ENCODE data around the gene HOXA11. TPM values are rescaled to one million over a fixed set of nuclear protein-coding genes. Genes with fewer than 3 reads are reported as not detected.
A peak's percentile ranks its signal among the peaks of the same experiment; 100 is the strongest.

HOXA11 gene
- total RNA-seq, 1 experiment from 2014 or later, result 26.6 TPM

- ATAC-seq (no peak), DNase-seq (no peak)
- Histone ChIP-seq H3K9me2 (replicated peaks; ENCODE audit: low read length) (no peaks in the 10 kb centered on the region), H3K9ac (ENCODE audit: low read length) (peak overlapping the region; percentile 90), H3K36me3 (ENCODE audit: low read depth, low read length) (no peaks in the 10 kb centered on the region), H3F3A (ENCODE audit: low read length, unreplicated experiment) (no peaks in the 10 kb centered on the region), H4K20me1 (ENCODE audit: low read length) (no peaks in the 10 kb centered on the region), H3K27me3 (ENCODE audit: low read length) (no peaks in the 10 kb centered on the region), H3K4me3 (ENCODE audit: low read length) (peak overlapping the region; percentile 84), H3K9me3 (ENCODE audit: low read length) (no peaks in the 10 kb centered on the region), H3K27ac (ENCODE audit: low read length) (peak overlapping the region; percentile 97), H3K4me1 (ENCODE audit: insufficient read depth, low read length) (peaks cover 38% of the 10 kb centered on the region), H3K79me2 (ENCODE audit: low read length) (peaks cover 99% of the 10 kb centered on the region), H2AFZ (ENCODE audit: low read length) (no peak overlapping the region), H3K4me2 (ENCODE audit: low read length) (peak overlapping the region; percentile 93)
- BruUV-seq (replicated peaks), result no TSS peak
- no peak for TF ChIP-seq CTCF (conservative IDR thresholded peaks at IDR 0.05; ENCODE audit: low read depth, low read length)
- CTCF ChIA-PET, result no interaction called here
- POLR2A ChIA-PET (ENCODE audit: unreplicated experiment), result interaction anchor here (0.5 to 0.9 kb wide), 6 partner anchors 8 to 1022 kb away, joined by 3 to 7 read pairs (median 4); partner anchors contain the start of gene HOXA11
- intact Hi-C loops (cut with micrococcal nuclease), result loop anchor here (1.0 kb wide), 1 partner anchor 9 kb away; no protein-coding TSS in a partner anchor
Observed at GRCh38 chr7:27176962-27177794, 7.9 kb downstream of the HOXA11 start.

GRCh38 chr7:27176524-27176845 is 8.5 kb downstream of the HOXA11 start:
- peak overlapping the region; percentile 90 for H3K9ac ChIP-seq (ENCODE audit: low read length)
- CTCF ChIA-PET, result no interaction called here
- TF ChIP-seq EZH2 (IDR thresholded peaks at IDR 0.05; ENCODE audit: low read length, unreplicated experiment) (no peak), EZH2phosphoT487 (IDR thresholded peaks at IDR 0.05; ENCODE audit: borderline replicate concordance, low read length) (no peak), CTCF (conservative IDR thresholded peaks at IDR 0.05; ENCODE audit: low read depth, low read length) (no peak)
- no peak overlapping the region for H2AFZ ChIP-seq (ENCODE audit: low read length)
- no peaks in the 10 kb centered on the region for H3F3A ChIP-seq (ENCODE audit: low read length, unreplicated experiment)
- H3K27ac ChIP-seq (ENCODE audit: low read length), result peak overlapping the region; percentile 97
- no peaks in the 10 kb centered on the region for H4K20me1 ChIP-seq (ENCODE audit: low read length)
- H3K27me3 ChIP-seq (ENCODE audit: low read length), result no peaks in the 10 kb centered on the region
- no peaks in the 10 kb centered on the region for H3K9me2 ChIP-seq (replicated peaks; ENCODE audit: low read length)
- POLR2A ChIA-PET (ENCODE audit: unreplicated experiment), result interaction anchor here (0.6 to 0.9 kb wide), 5 partner anchors 8 to 1021 kb away, joined by 3 to 7 read pairs (median 4); partner anchors contain the start of gene HOXA11
- H3K9me3 ChIP-seq (ENCODE audit: low read length), result no peaks in the 10 kb centered on the region
- peaks cover 99% of the 10 kb centered on the region for H3K79me2 ChIP-seq (ENCODE audit: low read length)
- intact Hi-C loops (cut with micrococcal nuclease), result loop anchor here (1.0 kb wide), 1 partner anchor 10 kb away; no protein-coding TSS in a partner anchor
- no TSS peak for BruUV-seq (replicated peaks)
- H3K36me3 ChIP-seq (ENCODE audit: low read depth, low read length), result no peaks in the 10 kb centered on the region
- peak overlapping the region; percentile 84 for H3K4me3 ChIP-seq (ENCODE audit: low read length)
- ATAC-seq (no peak), DNase-seq (no peak)
- H3K4me2 ChIP-seq (ENCODE audit: low read length), result peak overlapping the region; percentile 93
- peaks cover 32% of the 10 kb centered on the region for H3K4me1 ChIP-seq (ENCODE audit: insufficient read depth, low read length)

Measured in PC-3 (cell line).